ENCODE results near the gene RFX4.
"Not testable (repeated sequence)": the region's sequence is repeated elsewhere in the genome, so short reads cannot be mapped to it uniquely, and the experiment has no call there.

Gene RFX4

DNA sequence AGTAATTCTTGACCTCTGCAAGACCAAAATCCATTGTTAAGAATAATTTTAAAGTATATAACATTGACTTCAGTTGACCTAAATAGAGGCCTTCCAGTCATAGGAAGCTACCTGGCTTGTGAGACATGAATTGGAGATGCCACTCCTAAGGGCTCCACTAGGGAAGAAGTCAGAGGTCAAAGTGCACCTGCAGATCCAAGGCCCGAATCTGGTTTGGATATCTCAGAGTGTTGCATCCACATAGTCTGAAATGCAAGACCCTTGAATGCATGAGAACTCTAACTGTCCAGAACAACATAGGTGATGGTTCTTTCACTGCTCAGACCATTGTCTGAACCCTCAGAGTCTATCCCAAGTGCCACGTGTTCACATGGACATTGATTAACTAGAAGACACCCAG, 22.4 kb downstream of the RFX4 start:
- no peak for ATAC-seq (ENCODE audit: low read depth)

DNA sequence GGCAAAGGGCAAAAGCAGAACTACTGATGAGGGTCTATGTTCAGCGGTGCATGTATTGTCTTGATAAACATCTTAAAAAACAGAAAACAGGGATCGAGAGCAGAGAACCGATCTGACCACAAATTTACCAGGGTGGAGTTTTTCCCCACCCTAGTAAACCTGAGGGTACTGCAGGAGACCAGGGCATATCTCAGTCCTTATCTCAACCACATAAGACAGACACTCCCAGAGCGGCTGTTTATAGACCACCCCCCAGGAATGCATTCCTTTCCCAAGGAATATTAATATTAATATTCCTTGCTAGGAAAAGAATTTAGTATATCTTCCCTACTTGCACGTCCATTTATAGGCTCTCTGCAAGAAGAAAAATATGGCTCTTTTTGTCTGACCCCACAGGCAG, 37.8 kb downstream of the RFX4 start:
- not testable (repeated sequence) for H3K4me3 ChIP-seq (ENCODE audit: severe bottlenecking); H3K27me3 ChIP-seq (ENCODE audit: insufficient read depth, poor library complexity, severe bottlenecking); H3K4me1 ChIP-seq (ENCODE audit: insufficient read depth, poor library complexity, severe bottlenecking); H3K27ac ChIP-seq (ENCODE audit: poor library complexity, severe bottlenecking); ATAC-seq (ENCODE audit: low read depth); H3K36me3 ChIP-seq (ENCODE audit: low read depth); DNase-seq (ENCODE audit: low spot score); H3K9me3 ChIP-seq (ENCODE audit: severe bottlenecking)

More for the DNA sequence above, 22.4 kb downstream of the RFX4 start:
- DNase-seq (ENCODE audit: low spot score) = no peak
- Histone ChIP-seq H3K9me3 (ENCODE audit: severe bottlenecking) (no peaks in the 10 kb centered on the region), H3K36me3 (ENCODE audit: low read depth) (no peaks in the 10 kb centered on the region), H3K4me3 (ENCODE audit: severe bottlenecking) (no peak overlapping the region), H3K4me1 (ENCODE audit: insufficient read depth, poor library complexity, severe bottlenecking) (no peaks in the 10 kb centered on the region), H3K27ac (ENCODE audit: poor library complexity, severe bottlenecking) (no peak overlapping the region), H3K27me3 (ENCODE audit: insufficient read depth, poor library complexity, severe bottlenecking) (peaks cover 3% of the 10 kb centered on the region)
- no peak for TF ChIP-seq CTCF (IDR thresholded peaks at IDR 0.05; ENCODE audit: poor library complexity, severe bottlenecking)

DNA sequence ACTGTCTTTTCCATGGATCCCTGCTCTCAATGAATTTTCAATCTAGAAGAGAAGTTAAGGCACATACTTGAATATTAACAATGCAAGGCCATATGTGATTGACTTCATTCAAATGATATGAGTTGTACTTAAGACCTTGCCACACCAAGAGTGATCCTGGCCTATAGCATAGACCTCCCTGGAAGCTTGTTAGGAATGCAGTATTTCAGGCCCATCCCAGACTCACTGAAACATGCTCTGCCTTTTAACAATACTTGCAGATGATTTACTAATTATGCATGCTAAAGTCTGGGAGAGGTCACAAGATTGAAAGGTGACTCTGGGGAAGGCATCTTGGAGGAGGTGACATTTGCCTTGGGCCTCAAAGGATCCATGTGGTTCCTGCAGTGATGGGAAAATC, 43.2 kb downstream of the RFX4 start:
- H3K4me1 ChIP-seq (ENCODE audit: insufficient read depth, poor library complexity, severe bottlenecking) = peaks cover 3% of the 10 kb centered on the region
- no peaks in the 10 kb centered on the region for H3K36me3 ChIP-seq (ENCODE audit: low read depth)
- H3K27ac ChIP-seq (ENCODE audit: poor library complexity, severe bottlenecking) = no peak overlapping the region
- no peak for DNase-seq (ENCODE audit: low spot score)
- H3K4me3 ChIP-seq (ENCODE audit: severe bottlenecking) = no peak overlapping the region
- no peak for ATAC-seq (ENCODE audit: low read depth)
- no peaks in the 10 kb centered on the region for H3K27me3 ChIP-seq (ENCODE audit: insufficient read depth, poor library complexity, severe bottlenecking)
- no peak for TF ChIP-seq CTCF (IDR thresholded peaks at IDR 0.05; ENCODE audit: poor library complexity, severe bottlenecking)
- no peaks in the 10 kb centered on the region for H3K9me3 ChIP-seq (ENCODE audit: severe bottlenecking)

- no peak for TF ChIP-seq CTCF (IDR thresholded peaks at IDR 0.05; ENCODE audit: poor library complexity, severe bottlenecking)
- peaks cover 3% of the 10 kb centered on the region for H3K4me1 ChIP-seq (ENCODE audit: insufficient read depth, poor library complexity, severe bottlenecking)
- DNase-seq (ENCODE audit: low spot score) (no peak), ATAC-seq (ENCODE audit: low read depth) (no peak)
- no peaks in the 10 kb centered on the region for H3K9me3 ChIP-seq (ENCODE audit: severe bottlenecking)
- no peaks in the 10 kb centered on the region for H3K36me3 ChIP-seq (ENCODE audit: low read depth)
- no peak overlapping the region for H3K4me3 ChIP-seq (ENCODE audit: severe bottlenecking)
- H3K27ac ChIP-seq (ENCODE audit: poor library complexity, severe bottlenecking) = no peak overlapping the region
- no peaks in the 10 kb centered on the region for H3K27me3 ChIP-seq (ENCODE audit: insufficient read depth, poor library complexity, severe bottlenecking)
Measured at GRCh38 chr12:106629797-106630659, 47.2 kb downstream of the RFX4 start.

DNA sequence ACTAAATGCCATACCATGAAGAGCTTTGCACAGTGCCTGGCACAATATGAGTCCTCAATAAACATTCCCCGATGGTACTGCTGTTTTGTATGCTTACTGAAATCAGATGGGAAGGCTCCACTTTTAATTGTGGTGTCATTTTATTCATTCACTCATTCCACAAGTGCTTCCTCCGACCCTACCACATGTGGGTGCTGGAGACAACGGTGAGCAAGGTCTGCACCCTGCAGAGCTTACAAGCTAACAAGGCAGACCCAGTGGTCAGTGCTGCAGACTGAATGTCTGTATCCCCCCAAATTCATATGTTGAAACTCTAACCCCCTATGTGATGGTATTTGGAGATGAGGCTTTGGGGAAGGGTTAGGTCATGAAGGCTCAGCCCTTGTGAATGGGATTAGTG, 48.3 kb downstream of the RFX4 start:
- Histone ChIP-seq H3K27ac (ENCODE audit: poor library complexity, severe bottlenecking) (no peak overlapping the region), H3K27me3 (ENCODE audit: insufficient read depth, poor library complexity, severe bottlenecking) (no peaks in the 10 kb centered on the region), H3K36me3 (ENCODE audit: low read depth) (no peaks in the 10 kb centered on the region), H3K4me1 (ENCODE audit: insufficient read depth, poor library complexity, severe bottlenecking) (peaks cover 3% of the 10 kb centered on the region), H3K9me3 (ENCODE audit: severe bottlenecking) (no peaks in the 10 kb centered on the region), H3K4me3 (ENCODE audit: severe bottlenecking) (no peak overlapping the region)
- no peak for TF ChIP-seq CTCF (IDR thresholded peaks at IDR 0.05; ENCODE audit: poor library complexity, severe bottlenecking)
- DNase-seq (ENCODE audit: low spot score) (no peak), ATAC-seq (ENCODE audit: low read depth) (no peak)

Data from RWPE2 (cell line).